GM12878 (cell line): ENCODE data around the gene HIRIP3. TPM values are rescaled to one million over a fixed set of nuclear protein-coding genes. Genes with fewer than 3 reads are reported as not detected.

ENCODE experiments used
- ATAC-seq: fragments of 200-7000 bp; cut with Tn5 transposase; 3 replicates; pipeline ENCODE4 v1.9.1; 2020; ENCODE audit warnings: mild to moderate bottlenecking, moderate library complexity
- BruUV-seq: library from RNA; stranded (reverse); fragments of 400-500 nt; replicated peaks from 2 replicates; lab custom pipeline; 2021; lab: Mats Ljungman, UMichigan
- CTCF ChIA-PET: fragments of 300-600 bp; sonication (Branson Sonifier 250); formaldehyde crosslinking; extraction: SDS; loops from one replicate; lab custom pipeline; 2021; ENCODE audit warnings: inconsistent platforms; lab: Yijun Ruan, JAX
- POLR2A ChIA-PET: fragments of 350-600 bp; formaldehyde crosslinking; extraction: SDS; loops from one replicate; lab custom pipeline; 2021; ENCODE audit warnings: inconsistent platforms; lab: Charles Lee
- RAD21 ChIA-PET: fragments of 300-600 bp; sonication (Branson Sonifier 250); formaldehyde crosslinking; loops from one replicate; lab custom pipeline; 2023; ENCODE audit warnings: antibody characterized with exemption; ENCODE audit not compliant: unreplicated experiment; lab: Charles Lee
- SMC1A ChIA-PET: fragments of 300-600 bp; sonication (Branson Sonifier 250); formaldehyde crosslinking; loops from one replicate; lab custom pipeline; 2023; ENCODE audit not compliant: unreplicated experiment, uncharacterized antibody; lab: Charles Lee
- DNase-seq: peaks from one replicate; pipeline ENCODE4 v3.0.0-alpha.2; 2011; ENCODE audit warnings: low read depth, low spot score
- FAIRE-seq: peaks from 3 replicates; lab custom pipeline; 2011; peaks lifted over from hg19 to GRCh38; lab: Jason Lieb, UNC
- H2AFZ ChIP-seq: 2 replicates; pipeline ENCODE4 v1.6.0; 2011; ENCODE audit warnings: low read depth, low read length, control low read depth; ENCODE audit not compliant: control insufficient read depth
- H3K27ac ChIP-seq: 2 replicates; pipeline ENCODE4 v1.5.1; 2011; ENCODE audit warnings: control low read depth; ENCODE audit not compliant: control insufficient read depth, insufficient read depth
- H3K27me3 ChIP-seq, 2 experiments: replicated peaks in 1 of 2; 2 replicates each; pipeline versions ENCODE4 v1.6.0 to v1.6.1; 2011; ENCODE audit warnings: low read length in 1 of 2; ENCODE audit not compliant: control insufficient read depth in 2 of 2, insufficient read depth in 2 of 2
- H3K36me3 ChIP-seq, 2 experiments: 2 replicates each; pipeline ENCODE4 v1.5.1; 2011; ENCODE audit warnings: low read length in 1 of 2; ENCODE audit not compliant: control insufficient read depth in 2 of 2, insufficient read depth in 2 of 2
- H3K4me1 ChIP-seq: 2 replicates; pipeline ENCODE4 v1.6.1; 2011; ENCODE audit warnings: mild to moderate bottlenecking, low read length, moderate library complexity, mixed read lengths; ENCODE audit not compliant: control insufficient read depth, insufficient read depth
- H3K4me2 ChIP-seq: 2 replicates; pipeline ENCODE4 v1.6.0; 2011; ENCODE audit warnings: control low read depth; ENCODE audit not compliant: control insufficient read depth, insufficient read depth
- H3K4me3 ChIP-seq: fragments of 200-600 bp; sonication (generic); 2 replicates; pipeline ENCODE4 v1.5.1; 2016
- H3K79me2 ChIP-seq: 2 replicates; pipeline ENCODE4 v1.6.0; 2011; ENCODE audit warnings: low read length; ENCODE audit not compliant: control insufficient read depth, insufficient read depth
- H3K9ac ChIP-seq: 2 replicates; pipeline ENCODE4 v1.8.0; 2011; ENCODE audit warnings: low read length, control low read depth, mixed read lengths; ENCODE audit not compliant: control insufficient read depth, insufficient read depth
- H3K9me3 ChIP-seq: replicated peaks from 3 replicates; pipeline ENCODE4 v1.5.1; 2011; ENCODE audit warnings: mild to moderate bottlenecking, low read length; ENCODE audit not compliant: control insufficient read depth, insufficient read depth
- H4K20me1 ChIP-seq: 2 replicates; pipeline ENCODE4 v1.6.0; 2011; ENCODE audit not compliant: control insufficient read depth, insufficient read depth
- ATF7 ChIP-seq: fragments of 450-650 bp; IDR thresholded peaks from 2 replicates; pipeline ENCODE4 v1.6.1; 2016; ENCODE audit warnings: low read depth, mild to moderate bottlenecking
- BCL11A ChIP-seq: IDR thresholded peaks from 2 replicates; pipeline ENCODE4 v1.6.1; 2011; ENCODE audit warnings: low read depth, low read length
- HDAC6 ChIP-seq: fragments of 200-600 bp; sonication (generic); IDR thresholded peaks from one replicate; pipeline ENCODE4 v1.8.0; 2017; ENCODE audit warnings: antibody characterized with exemption; ENCODE audit not compliant: unreplicated experiment
- HSF1 ChIP-seq: fragments of 150-350 bp; IDR thresholded peaks from 2 replicates; pipeline ENCODE4 v1.6.1; 2014; ENCODE audit warnings: mild to moderate bottlenecking, low read depth, low read length
- MYB ChIP-seq: fragments of 150-350 bp; IDR thresholded peaks from 2 replicates; pipeline ENCODE4 v1.6.1; 2014; ENCODE audit warnings: mild to moderate bottlenecking, low read depth, low read length, borderline replicate concordance
- NFYA ChIP-seq: IDR thresholded peaks from 2 replicates; pipeline ENCODE4 v1.6.1; 2011; ENCODE audit warnings: low read depth, mild to moderate bottlenecking, low read length, improper control_type of control experiment, borderline replicate concordance
- RAD51 ChIP-seq: fragments of 450-650 bp; IDR thresholded peaks from 2 replicates; pipeline ENCODE4 v1.6.1; 2016; ENCODE audit warnings: moderate library complexity, mild to moderate bottlenecking, inconsistent platforms
- SIX5 ChIP-seq: IDR thresholded peaks from 2 replicates; pipeline ENCODE4 v1.6.1; 2011; ENCODE audit warnings: mild to moderate bottlenecking, low read depth, low read length, moderate library complexity; ENCODE audit not compliant: severe bottlenecking
- SMAD1 ChIP-seq: fragments of 450-650 bp; IDR thresholded peaks from 2 replicates; pipeline ENCODE4 v1.6.1; 2018; ENCODE audit warnings: mild to moderate bottlenecking, low read depth; ENCODE audit not compliant: partially characterized antibody
- SPI1 ChIP-seq: IDR thresholded peaks from 2 replicates; pipeline ENCODE4 v1.6.1; 2011; ENCODE audit warnings: low read depth, mild to moderate bottlenecking, low read length, moderate library complexity, borderline replicate concordance; ENCODE audit not compliant: insufficient read depth
- TCF3 ChIP-seq: IDR thresholded peaks from 2 replicates; pipeline ENCODE4 v1.6.1; 2012; ENCODE audit warnings: low read depth, mild to moderate bottlenecking, low read length, borderline replicate concordance; ENCODE audit not compliant: insufficient read depth
- WGBS: methylation state at CpG from one replicate; pipeline ENCODE4 v1.1.6; 2016; ENCODE audit warnings: low lambda C conversion rate; ENCODE audit not compliant: insufficient replicate concordance, insufficient coverage; ENCODE audit errors: missing lambda C conversion rate; 5-methylcytosine and 5-hydroxymethylcytosine counted together
- in situ Hi-C: fragments of 300-500 bp; cut with MboI; formaldehyde crosslinking; loops from 9 replicates; pipeline ENCODE4 v1.14.3; 2018; ENCODE audit warnings: mixed read lengths
- intact Hi-C: fragments of 100-400 bp; cut with micrococcal nuclease; formaldehyde crosslinking; loops from one replicate; pipeline ENCODE4 v1.14.2; 2022; ENCODE audit not compliant: unreplicated experiment
- polyA plus RNA-seq, 11 experiments: library from polyadenylated mRNA; depleted of rRNA in 4 of 11; unstranded in 6 of 11; stranded (reverse) in 5 of 11; fragments of >200 nt; fragmentation: Nextera tagmentation in 4 of 11; fragmentation: Illumina TruSeq in 1 of 11; extraction: Ambion mirVana in 4 of 11; extraction: Trizol in 1 of 11; gene quantifications; 1 replicate in 1 of 11; 2 replicates in 10 of 11; pipeline versions ENCODE4 v1.2.1 to v1.2.3, GENCODE V29; 2011 to 2016; ENCODE audit warnings: inconsistent platforms in 2 of 11, missing spikeins in 2 of 11, low read depth in 1 of 11
- total RNA-seq, 4 experiments: library from RNA; depleted of rRNA in 3 of 4; stranded (reverse); fragments of >200 nt in 3 of 4; fragmentation: Illumina TruSeq in 1 of 4; extraction: Trizol in 1 of 4; gene quantifications; 2 replicates each; pipeline versions ENCODE4 v1.2.1 to v1.2.3, GENCODE V29; 2013 to 2021
- TF ChIP-seq, protein P1 (sequence below): fragments of 450-650 bp; IDR thresholded peaks from 2 replicates; pipeline ENCODE4 v1.6.1; 2017; ENCODE audit warnings: mild to moderate bottlenecking, moderate library complexity
- TF ChIP-seq, protein P2 (sequence below): fragments of 450-650 bp; IDR thresholded peaks from 2 replicates; pipeline ENCODE4 v1.6.1; 2017; ENCODE audit warnings: antibody characterized with exemption, mild to moderate bottlenecking, moderate library complexity

Gene HIRIP3
- total and polyA plus RNA-seq, 10 of the 15 experiments (the other 5 are each of a cell fraction or from before 2014, with no cell fraction given), result 4.1 to 43.5 (median 23.9) TPM

DNA sequence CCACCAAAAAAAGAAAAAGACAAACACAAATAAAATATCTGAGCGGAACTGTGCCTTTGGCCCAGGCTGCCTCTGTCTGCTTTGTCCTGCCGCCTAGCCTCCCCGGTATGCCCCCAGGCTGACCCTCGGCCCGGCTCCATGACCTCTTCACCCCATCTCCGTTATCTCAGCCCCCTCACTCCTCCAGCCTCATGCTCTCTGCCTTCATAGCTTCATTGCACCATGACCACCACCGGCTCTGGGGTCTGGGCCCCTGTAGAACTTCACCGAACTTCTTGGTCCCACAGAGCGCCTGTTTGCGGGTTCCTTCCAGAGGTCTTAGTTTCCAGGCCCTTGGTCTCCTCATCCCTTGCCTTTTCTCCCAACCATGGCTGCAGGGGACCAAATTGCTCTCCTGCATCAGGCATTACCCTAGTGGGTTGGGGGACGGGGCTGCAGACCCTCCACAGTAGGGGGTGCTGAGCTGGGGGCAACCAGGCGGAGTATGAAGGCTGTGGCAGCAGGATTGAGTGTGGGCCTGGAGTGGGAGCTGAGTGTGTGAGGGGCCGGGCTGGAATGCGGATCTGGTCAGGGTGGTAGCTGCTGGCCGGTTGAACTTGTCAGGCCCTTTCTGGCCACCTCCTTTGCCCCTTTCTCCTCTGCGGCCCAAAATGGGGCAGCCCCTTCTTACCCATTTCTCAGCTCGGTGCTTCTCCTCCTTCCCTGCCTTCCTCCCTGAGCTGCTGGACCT is 6.9 kb downstream of the HIRIP3 start:
- FAIRE-seq, result no peak
- intact Hi-C loops, result no loop called here
- ChIA-PET POLR2A (interaction anchor here (0.6 to 1.3 kb wide), 2 partner anchors 11 to 26 kb away, joined by 3 read pairs; partner anchors contain the start of gene TMEM219), SMC1A (no interaction called here), CTCF (interaction anchor here (1.1 kb wide), 1 partner anchor 12 kb away, joined by 4 read pairs; no protein-coding TSS in a partner anchor), RAD21 (no interaction called here)
- Histone ChIP-seq H3K27me3 (no peaks in the 10 kb centered on the region), H3K27ac (no peak overlapping the region), H3K36me3 (peaks cover 16 to 41% of the 10 kb centered on the region in 2 experiments; a peak in 3 of 4 replicates), H4K20me1 (no peaks in the 10 kb centered on the region), H3K4me1 (no peaks in the 10 kb centered on the region), H2AFZ (no peak overlapping the region), H3K4me3 (no peak overlapping the region), H3K79me2 (no peaks in the 10 kb centered on the region), H3K4me2 (no peak overlapping the region), H3K9me3 (no peaks in the 10 kb centered on the region), H3K9ac (no peak overlapping the region)
- DNase-seq, result no peak
- in situ Hi-C loops, result no loop called here
- ATAC-seq, result no peak
- no TSS peak for BruUV-seq
- 94% methylated on average over 17 of the region's 17 CpGs for WGBS
- TF ChIP-seq, protein P1, sequence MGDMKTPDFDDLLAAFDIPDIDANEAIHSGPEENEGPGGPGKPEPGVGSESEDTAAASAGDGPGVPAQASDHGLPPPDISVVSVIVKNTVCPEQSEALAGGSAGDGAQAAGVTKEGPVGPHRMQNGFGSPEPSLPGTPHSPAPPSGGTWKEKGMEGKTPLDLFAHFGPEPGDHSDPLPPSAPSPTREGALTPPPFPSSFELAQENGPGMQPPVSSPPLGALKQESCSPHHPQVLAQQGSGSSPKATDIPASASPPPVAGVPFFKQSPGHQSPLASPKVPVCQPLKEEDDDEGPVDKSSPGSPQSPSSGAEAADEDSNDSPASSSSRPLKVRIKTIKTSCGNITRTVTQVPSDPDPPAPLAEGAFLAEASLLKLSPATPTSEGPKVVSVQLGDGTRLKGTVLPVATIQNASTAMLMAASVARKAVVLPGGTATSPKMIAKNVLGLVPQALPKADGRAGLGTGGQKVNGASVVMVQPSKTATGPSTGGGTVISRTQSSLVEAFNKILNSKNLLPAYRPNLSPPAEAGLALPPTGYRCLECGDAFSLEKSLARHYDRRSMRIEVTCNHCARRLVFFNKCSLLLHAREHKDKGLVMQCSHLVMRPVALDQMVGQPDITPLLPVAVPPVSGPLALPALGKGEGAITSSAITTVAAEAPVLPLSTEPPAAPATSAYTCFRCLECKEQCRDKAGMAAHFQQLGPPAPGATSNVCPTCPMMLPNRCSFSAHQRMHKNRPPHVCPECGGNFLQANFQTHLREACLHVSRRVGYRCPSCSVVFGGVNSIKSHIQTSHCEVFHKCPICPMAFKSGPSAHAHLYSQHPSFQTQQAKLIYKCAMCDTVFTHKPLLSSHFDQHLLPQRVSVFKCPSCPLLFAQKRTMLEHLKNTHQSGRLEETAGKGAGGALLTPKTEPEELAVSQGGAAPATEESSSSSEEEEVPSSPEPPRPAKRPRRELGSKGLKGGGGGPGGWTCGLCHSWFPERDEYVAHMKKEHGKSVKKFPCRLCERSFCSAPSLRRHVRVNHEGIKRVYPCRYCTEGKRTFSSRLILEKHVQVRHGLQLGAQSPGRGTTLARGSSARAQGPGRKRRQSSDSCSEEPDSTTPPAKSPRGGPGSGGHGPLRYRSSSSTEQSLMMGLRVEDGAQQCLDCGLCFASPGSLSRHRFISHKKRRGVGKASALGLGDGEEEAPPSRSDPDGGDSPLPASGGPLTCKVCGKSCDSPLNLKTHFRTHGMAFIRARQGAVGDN, result no peak
- no peak for TF ChIP-seq HDAC6
- TF ChIP-seq, protein P2, sequence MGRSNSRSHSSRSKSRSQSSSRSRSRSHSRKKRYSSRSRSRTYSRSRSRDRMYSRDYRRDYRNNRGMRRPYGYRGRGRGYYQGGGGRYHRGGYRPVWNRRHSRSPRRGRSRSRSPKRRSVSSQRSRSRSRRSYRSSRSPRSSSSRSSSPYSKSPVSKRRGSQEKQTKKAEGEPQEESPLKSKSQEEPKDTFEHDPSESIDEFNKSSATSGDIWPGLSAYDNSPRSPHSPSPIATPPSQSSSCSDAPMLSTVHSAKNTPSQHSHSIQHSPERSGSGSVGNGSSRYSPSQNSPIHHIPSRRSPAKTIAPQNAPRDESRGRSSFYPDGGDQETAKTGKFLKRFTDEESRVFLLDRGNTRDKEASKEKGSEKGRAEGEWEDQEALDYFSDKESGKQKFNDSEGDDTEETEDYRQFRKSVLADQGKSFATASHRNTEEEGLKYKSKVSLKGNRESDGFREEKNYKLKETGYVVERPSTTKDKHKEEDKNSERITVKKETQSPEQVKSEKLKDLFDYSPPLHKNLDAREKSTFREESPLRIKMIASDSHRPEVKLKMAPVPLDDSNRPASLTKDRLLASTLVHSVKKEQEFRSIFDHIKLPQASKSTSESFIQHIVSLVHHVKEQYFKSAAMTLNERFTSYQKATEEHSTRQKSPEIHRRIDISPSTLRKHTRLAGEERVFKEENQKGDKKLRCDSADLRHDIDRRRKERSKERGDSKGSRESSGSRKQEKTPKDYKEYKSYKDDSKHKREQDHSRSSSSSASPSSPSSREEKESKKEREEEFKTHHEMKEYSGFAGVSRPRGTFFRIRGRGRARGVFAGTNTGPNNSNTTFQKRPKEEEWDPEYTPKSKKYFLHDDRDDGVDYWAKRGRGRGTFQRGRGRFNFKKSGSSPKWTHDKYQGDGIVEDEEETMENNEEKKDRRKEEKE, result no peak
- TF ChIP-seq BCL11A, result no peak
- TF ChIP-seq NFYA, result no peak
- no peak for TF ChIP-seq SIX5
- no peak for TF ChIP-seq HSF1
- no peak for TF ChIP-seq RAD51
- no peak for TF ChIP-seq TCF3
- no peak for TF ChIP-seq MYB
- no peak for TF ChIP-seq SMAD1
- no peak for TF ChIP-seq SPI1
- TF ChIP-seq ATF7, result no peak
